SK-N-SH treated with all-trans-retinoic acid at 6 μM for 48 hours (cell line): ENCODE measurements around the gene PSD2.

Experiments used
- ARNTL ChIP-seq: fragments of 450-650 bp; formaldehyde crosslinking; IDR thresholded peaks from 2 replicates; pipeline ENCODE4 v1.5.0; 2020; ENCODE audit warnings: low read depth, mild to moderate bottlenecking, moderate library complexity, borderline replicate concordance
- ISL1 ChIP-seq: fragments of 250-450 bp; sonication (Bioruptor Pico); IDR thresholded peaks from 2 replicates; pipeline ENCODE4 v2.1.2; 2022; ENCODE audit warnings: mild to moderate bottlenecking, moderate library complexity
- PATZ1 ChIP-seq: fragments of 250-450 bp; sonication (Bioruptor Pico); IDR thresholded peaks from 2 replicates; pipeline ENCODE4 v1.8.0; 2020; ENCODE audit warnings: mild to moderate bottlenecking, moderate library complexity, borderline replicate concordance
- TSHZ2 ChIP-seq: fragments of 250-450 bp; sonication (Bioruptor Pico); IDR thresholded peaks from 2 replicates; pipeline ENCODE4 v1.5.0; 2020; ENCODE audit warnings: mild to moderate bottlenecking, moderate library complexity
- ZFP30 ChIP-seq: fragments of 450-650 bp; formaldehyde crosslinking; IDR thresholded peaks from 2 replicates; pipeline ENCODE4 v1.5.0; 2022; ENCODE audit warnings: mild to moderate bottlenecking, moderate library complexity
- ZNF70 ChIP-seq: fragments of 450-650 bp; formaldehyde crosslinking; IDR thresholded peaks from 2 replicates; pipeline ENCODE4 v1.5.0; 2020; ENCODE audit warnings: mild to moderate bottlenecking, moderate library complexity
- ZNF8 ChIP-seq: fragments of 450-650 bp; formaldehyde crosslinking; IDR thresholded peaks from 2 replicates; pipeline ENCODE4 v1.5.0; 2020; ENCODE audit warnings: mild to moderate bottlenecking, moderate library complexity

DNA sequence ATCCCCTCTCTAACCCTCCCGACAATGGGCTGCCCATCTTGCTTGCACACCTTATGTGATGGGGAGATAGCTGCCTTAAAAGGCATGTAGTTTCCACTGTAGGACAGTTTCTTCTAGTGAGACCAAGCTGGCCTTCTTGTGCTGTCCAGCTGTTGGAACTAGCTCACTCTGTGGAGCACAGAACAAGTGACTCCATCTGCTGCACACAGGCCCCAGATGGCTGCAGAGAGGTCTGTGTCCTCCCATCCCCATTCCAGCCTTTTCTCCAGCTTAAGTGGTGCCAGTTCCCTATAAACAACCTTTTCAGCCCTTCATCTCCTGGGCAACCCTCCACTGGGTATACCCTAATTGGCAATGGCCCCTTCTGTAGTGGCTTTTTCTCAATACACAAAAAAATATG lies 18.7 kb upstream of the PSD2 start:
- TF ChIP-seq ISL1 (no peak), ZNF70 (CRISPR knock-in tag) (no peak), ZNF8 (CRISPR knock-in tag) (no peak), ARNTL (no peak), TSHZ2 (CRISPR knock-in tag) (no peak), ZFP30 (CRISPR knock-in tag) (no peak), PATZ1 (no peak)
